GM12878 (cell line): ENCODE data around the gene MYL12A. TPM values are rescaled to one million over a fixed set of nuclear protein-coding genes. Genes with fewer than 3 reads are reported as not detected.

Experiments
- ATAC-seq: fragments of 200-7000 bp; cut with Tn5 transposase; 3 replicates; pipeline ENCODE4 v1.9.1; 2020; ENCODE audit warnings: mild to moderate bottlenecking, moderate library complexity
- BruUV-seq: library from RNA; stranded (reverse); fragments of 400-500 nt; replicated peaks from 2 replicates; lab custom pipeline; 2021; lab: Mats Ljungman, UMichigan
- CTCF ChIA-PET: fragments of 300-600 bp; sonication (Branson Sonifier 250); formaldehyde crosslinking; extraction: SDS; loops from one replicate; lab custom pipeline; 2021; ENCODE audit warnings: inconsistent platforms; lab: Yijun Ruan, JAX
- POLR2A ChIA-PET: fragments of 350-600 bp; formaldehyde crosslinking; extraction: SDS; loops from one replicate; lab custom pipeline; 2021; ENCODE audit warnings: inconsistent platforms; lab: Charles Lee
- RAD21 ChIA-PET: fragments of 300-600 bp; sonication (Branson Sonifier 250); formaldehyde crosslinking; loops from one replicate; lab custom pipeline; 2023; ENCODE audit warnings: antibody characterized with exemption; ENCODE audit not compliant: unreplicated experiment; lab: Charles Lee
- SMC1A ChIA-PET: fragments of 300-600 bp; sonication (Branson Sonifier 250); formaldehyde crosslinking; loops from one replicate; lab custom pipeline; 2023; ENCODE audit not compliant: unreplicated experiment, uncharacterized antibody; lab: Charles Lee
- DNase-seq: peaks from one replicate; pipeline ENCODE4 v3.0.0-alpha.2; 2011; ENCODE audit warnings: low read depth, low spot score
- FAIRE-seq: peaks from 3 replicates; lab custom pipeline; 2011; peaks lifted over from hg19 to GRCh38; lab: Jason Lieb, UNC
- H2AFZ ChIP-seq: 2 replicates; pipeline ENCODE4 v1.6.0; 2011; ENCODE audit warnings: low read depth, low read length, control low read depth; ENCODE audit not compliant: control insufficient read depth
- H3K27ac ChIP-seq: 2 replicates; pipeline ENCODE4 v1.5.1; 2011; ENCODE audit warnings: control low read depth; ENCODE audit not compliant: control insufficient read depth, insufficient read depth
- H3K27me3 ChIP-seq, 2 experiments: replicated peaks in 1 of 2; 2 replicates each; pipeline versions ENCODE4 v1.6.0 to v1.6.1; 2011; ENCODE audit warnings: low read length in 1 of 2; ENCODE audit not compliant: control insufficient read depth in 2 of 2, insufficient read depth in 2 of 2
- H3K36me3 ChIP-seq, 2 experiments: 2 replicates each; pipeline ENCODE4 v1.5.1; 2011; ENCODE audit warnings: low read length in 1 of 2; ENCODE audit not compliant: control insufficient read depth in 2 of 2, insufficient read depth in 2 of 2
- H3K4me1 ChIP-seq: 2 replicates; pipeline ENCODE4 v1.6.1; 2011; ENCODE audit warnings: mild to moderate bottlenecking, low read length, moderate library complexity, mixed read lengths; ENCODE audit not compliant: control insufficient read depth, insufficient read depth
- H3K4me2 ChIP-seq: 2 replicates; pipeline ENCODE4 v1.6.0; 2011; ENCODE audit warnings: control low read depth; ENCODE audit not compliant: control insufficient read depth, insufficient read depth
- H3K4me3 ChIP-seq: fragments of 200-600 bp; sonication (generic); 2 replicates; pipeline ENCODE4 v1.5.1; 2016
- H3K79me2 ChIP-seq: 2 replicates; pipeline ENCODE4 v1.6.0; 2011; ENCODE audit warnings: low read length; ENCODE audit not compliant: control insufficient read depth, insufficient read depth
- H3K9ac ChIP-seq: 2 replicates; pipeline ENCODE4 v1.8.0; 2011; ENCODE audit warnings: low read length, control low read depth, mixed read lengths; ENCODE audit not compliant: control insufficient read depth, insufficient read depth
- H3K9me3 ChIP-seq: replicated peaks from 3 replicates; pipeline ENCODE4 v1.5.1; 2011; ENCODE audit warnings: mild to moderate bottlenecking, low read length; ENCODE audit not compliant: control insufficient read depth, insufficient read depth
- H4K20me1 ChIP-seq: 2 replicates; pipeline ENCODE4 v1.6.0; 2011; ENCODE audit not compliant: control insufficient read depth, insufficient read depth
- BACH1 ChIP-seq: fragments of 450-650 bp; IDR thresholded peaks from 2 replicates; pipeline ENCODE4 v1.6.1; 2017; ENCODE audit warnings: mild to moderate bottlenecking, borderline replicate concordance
- E2F8 ChIP-seq: fragments of 450-650 bp; IDR thresholded peaks from 2 replicates; pipeline ENCODE4 v1.6.1; 2018; ENCODE audit warnings: mild to moderate bottlenecking, low read depth, moderate library complexity; ENCODE audit not compliant: partially characterized antibody
- KLF5 ChIP-seq: fragments of 450-650 bp; IDR thresholded peaks from 2 replicates; pipeline ENCODE4 v1.6.1; 2014; ENCODE audit warnings: mild to moderate bottlenecking; ENCODE audit not compliant: partially characterized antibody
- NBN ChIP-seq: fragments of 450-650 bp; IDR thresholded peaks from 2 replicates; pipeline ENCODE4 v1.6.1; 2016
- NKRF ChIP-seq: fragments of 450-650 bp; conservative IDR thresholded peaks from 2 replicates; pipeline ENCODE4 v1.6.1; 2017; ENCODE audit warnings: mild to moderate bottlenecking, moderate library complexity
- NRF1 ChIP-seq: conservative IDR thresholded peaks from 2 replicates; pipeline ENCODE4 v1.6.1; 2011; ENCODE audit warnings: mild to moderate bottlenecking, low read depth, low read length, improper control_type of control experiment
- PAX5 ChIP-seq: IDR thresholded peaks from 2 replicates; pipeline ENCODE4 v1.6.1; 2011; ENCODE audit warnings: low read depth, low read length, borderline replicate concordance
- PBX3 ChIP-seq: IDR thresholded peaks from 2 replicates; pipeline ENCODE4 v1.6.1; 2011; ENCODE audit warnings: mild to moderate bottlenecking, low read depth, low read length, moderate library complexity; ENCODE audit not compliant: insufficient replicate concordance
- POLR2A ChIP-seq: IDR thresholded peaks from 2 replicates; pipeline ENCODE4 v1.6.1; 2011; ENCODE audit warnings: low read depth, mild to moderate bottlenecking, low read length
- RELA ChIP-seq: fragments of 450-650 bp; IDR thresholded peaks from 2 replicates; pipeline ENCODE4 v1.8.0; 2014; ENCODE audit warnings: borderline replicate concordance; ENCODE audit not compliant: partially characterized antibody
- SIX5 ChIP-seq: IDR thresholded peaks from 2 replicates; pipeline ENCODE4 v1.6.1; 2011; ENCODE audit warnings: mild to moderate bottlenecking, low read depth, low read length, moderate library complexity; ENCODE audit not compliant: severe bottlenecking
- ZBTB4 ChIP-seq: fragments of 450-650 bp; formaldehyde crosslinking; IDR thresholded peaks from 2 replicates; pipeline ENCODE4 v1.4.0; 2022; ENCODE audit warnings: mild to moderate bottlenecking, moderate library complexity
- ZNF274 ChIP-seq: IDR thresholded peaks from one replicate; pipeline ENCODE4 v1.8.0; 2011; ENCODE audit not compliant: insufficient read length, insufficient read depth
- WGBS: methylation state at CpG from one replicate; pipeline ENCODE4 v1.1.6; 2016; ENCODE audit warnings: low lambda C conversion rate; ENCODE audit not compliant: insufficient replicate concordance, insufficient coverage; ENCODE audit errors: missing lambda C conversion rate; 5-methylcytosine and 5-hydroxymethylcytosine counted together
- in situ Hi-C: fragments of 300-500 bp; cut with MboI; formaldehyde crosslinking; loops from 9 replicates; pipeline ENCODE4 v1.14.3; 2018; ENCODE audit warnings: mixed read lengths
- intact Hi-C: fragments of 100-400 bp; cut with micrococcal nuclease; formaldehyde crosslinking; loops from one replicate; pipeline ENCODE4 v1.14.2; 2022; ENCODE audit not compliant: unreplicated experiment
- polyA plus RNA-seq, 11 experiments: library from polyadenylated mRNA; depleted of rRNA in 4 of 11; unstranded in 6 of 11; stranded (reverse) in 5 of 11; fragments of >200 nt; fragmentation: Nextera tagmentation in 4 of 11; fragmentation: Illumina TruSeq in 1 of 11; extraction: Ambion mirVana in 4 of 11; extraction: Trizol in 1 of 11; gene quantifications; 1 replicate in 1 of 11; 2 replicates in 10 of 11; pipeline versions ENCODE4 v1.2.1 to v1.2.3, GENCODE V29; 2011 to 2016; ENCODE audit warnings: inconsistent platforms in 2 of 11, missing spikeins in 2 of 11, low read depth in 1 of 11
- total RNA-seq, 4 experiments: library from RNA; depleted of rRNA in 3 of 4; stranded (reverse); fragments of >200 nt in 3 of 4; fragmentation: Illumina TruSeq in 1 of 4; extraction: Trizol in 1 of 4; gene quantifications; 2 replicates each; pipeline versions ENCODE4 v1.2.1 to v1.2.3, GENCODE V29; 2013 to 2021

MYL12A gene
- total and polyA plus RNA-seq, 10 of the 15 experiments (the other 5 are each of a cell fraction or from before 2014, with no cell fraction given): 488 to 1,663 (median 924) TPM

DNA sequence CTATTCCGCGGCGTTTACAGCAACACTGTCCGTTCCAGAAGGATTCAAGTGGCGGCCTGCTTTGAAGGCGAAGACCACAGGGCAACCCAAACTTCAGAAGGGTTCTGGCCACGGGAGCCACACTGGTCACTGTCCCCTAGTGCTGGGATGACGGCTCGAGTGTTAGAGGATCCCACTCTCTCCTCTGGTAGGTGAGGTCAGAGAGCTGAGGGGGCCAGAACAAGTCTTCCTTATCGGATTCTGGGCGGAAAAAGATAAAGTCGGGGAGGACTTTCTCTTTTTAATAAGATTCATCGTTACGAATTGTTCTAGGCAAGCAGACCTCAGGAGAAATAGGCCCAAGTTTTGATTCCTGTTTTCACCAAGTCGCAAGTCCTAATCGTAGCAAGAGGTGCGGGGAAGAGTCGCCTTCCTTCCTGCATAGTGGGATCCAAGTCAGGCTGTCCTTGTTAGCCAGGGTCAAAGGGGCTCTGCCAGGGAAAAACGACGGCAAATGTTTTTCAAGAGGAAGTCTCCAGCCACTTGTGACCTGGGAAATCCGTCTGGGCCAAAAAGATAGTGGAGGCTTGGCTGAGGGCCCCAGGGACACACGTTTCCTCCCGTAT lies 864 bp upstream of the MYL12A start:
- FAIRE-seq: no peak
- RAD21 ChIA-PET: interaction anchor here (0.6 to 6.5 kb wide), 47 partner anchors 9 to 454 kb away, joined by 3 to 118 read pairs (median 6); partner anchors contain the start of gene MYL12B
- TF ChIP-seq ZBTB4: no peak
- TF ChIP-seq E2F8: no peak
- no peak for TF ChIP-seq PAX5
- TF ChIP-seq PBX3: no peak
- TF ChIP-seq ZNF274: no peak
- TF ChIP-seq SIX5: no peak
- TF ChIP-seq RELA: no peak
- no peak for TF ChIP-seq NBN
- TF ChIP-seq BACH1: peak; percentile 12; the same call in 1 of the 2 replicates
- TF ChIP-seq KLF5: no peak
- TF ChIP-seq NRF1: no peak
- TF ChIP-seq POLR2A: peak; percentile 1; the same call in 1 of the 2 replicates
- peak; percentile 50 for TF ChIP-seq NKRF

More for the DNA sequence above, 864 bp upstream of the MYL12A start:
- no peak for DNase-seq
- SMC1A ChIA-PET: interaction anchor here (0.7 to 12.1 kb wide), 51 partner anchors 9 to 420 kb away, joined by 3 to 105 read pairs (median 6); no protein-coding TSS in a partner anchor
- POLR2A ChIA-PET: interaction anchor here (0.9 to 3.2 kb wide), 25 partner anchors 9 to 312 kb away, joined by 3 to 15 read pairs (median 6); partner anchors contain the start of gene MYL12B
- Histone ChIP-seq H3K4me3 (peak overlapping the region; percentile 91), H4K20me1 (0 out of 2 replicates have a peak, but pooled peaks cover 4% of the 10 kb centered on the region), H3K9ac (peak overlapping the region; percentile 97), H3K4me1 (peaks cover 6% of the 10 kb centered on the region; the same call in 1 of the 2 replicates), H3K27ac (peak overlapping the region; percentile 95), H3K79me2 (peaks cover 74% of the 10 kb centered on the region), H2AFZ (peak overlapping the region; percentile 66), H3K27me3 (no peaks in the 10 kb centered on the region), H3K9me3 (peaks cover 5% of the 10 kb centered on the region; the same call in 2 of the 3 replicates), H3K4me2 (peak overlapping the region; percentile 94), H3K36me3 (peaks cover 0 to 2% of the 10 kb centered on the region in 2 experiments; a peak in 2 of 4 replicates)
- WGBS: under 1% methylated on average over 23 of the region's 23 CpGs
- CTCF ChIA-PET: interaction anchor here (0.6 to 7.1 kb wide), 55 partner anchors 9 to 699 kb away, joined by 3 to 99 read pairs (median 6); partner anchors contain the start of gene MYL12B
- intact Hi-C loops: loop anchor here (1.0 to 10.0 kb wide), 13 partner anchors 15 to 674 kb away; partner anchors contain the start of genes LPIN2, METTL4 and NDC80
- in situ Hi-C loops: loop anchor here (5.0 kb wide), 2 partner anchors 249 to 309 kb away; no protein-coding TSS in a partner anchor
- ATAC-seq: peak; percentile 12
- BruUV-seq: TSS peak; percentile 85
